Right atrium auricular region (tissue), 2 donors: ENCODE data around the gene MED15. TPM values are rescaled to one million over a fixed set of nuclear protein-coding genes. Genes with fewer than 3 reads are reported as not detected.

Source experiments
- DNase-seq: peaks from one replicate; pipeline ENCODE4 v3.0.0-alpha.2; 2019; ENCODE audit warnings: low spot score
- H3K27ac ChIP-seq, 2 donors: fragments of 200-600 bp; sonication (generic); 1 replicate in 1 of 2; 2 replicates in 1 of 2; pipeline ENCODE4 v1.5.1; 2016 to 2019
- H3K27me3 ChIP-seq, 2 donors: fragments of 200-600 bp; sonication (generic); one replicate each; pipeline versions ENCODE4 v1.5.1 to v1.6.0; 2017 to 2019
- H3K36me3 ChIP-seq: fragments of 200-600 bp; sonication (generic); one replicate; pipeline ENCODE4 v1.5.1; 2016
- H3K4me1 ChIP-seq, 2 donors: fragments of 200-600 bp; sonication (generic); one replicate each; pipeline versions ENCODE4 v1.5.1 to v1.6.0; 2017 to 2019
- H3K4me3 ChIP-seq, 2 donors: fragments of 200-600 bp; sonication (generic); 1 replicate in 1 of 2; 2 replicates in 1 of 2; pipeline ENCODE4 v1.5.1; 2017 to 2019; ENCODE audit warnings: mild to moderate bottlenecking in 1 of 2, moderate library complexity in 1 of 2
- H3K9me3 ChIP-seq, 2 donors: fragments of 200-600 bp; sonication (generic); one replicate each; pipeline ENCODE4 v1.5.1; 2019
- CTCF ChIP-seq, 2 donors: fragments of 200-600 bp; sonication (generic); IDR thresholded peaks; one replicate each; pipeline ENCODE4 v1.5.1; 2019; ENCODE audit warnings: antibody characterized with exemption in 2 of 2
- total RNA-seq, 2 donors: library from RNA; depleted of rRNA; stranded (reverse); fragments of >200 nt; gene quantifications; one replicate each; pipeline ENCODE4 v1.1.0, GENCODE V29; 2016

The MED15 gene
- total RNA-seq, 2 donors from 2014 or later = 18.8 to 40.6 TPM

- Histone ChIP-seq H3K4me1 (no peaks in the 10 kb centered on the region), H3K36me3 (no peaks in the 10 kb centered on the region), H3K9me3 (no peaks in the 10 kb centered on the region), H3K27ac (no peak overlapping the region), H3K27me3 (no peaks in the 10 kb centered on the region), H3K4me3 (no peak overlapping the region)
- DNase-seq = no peak
- TF ChIP-seq CTCF (IDR thresholded peaks at IDR 0.05) = no peak
Measured at GRCh38 chr22:20621162-20621561, 113.8 kb downstream of the MED15 start.

DNA sequence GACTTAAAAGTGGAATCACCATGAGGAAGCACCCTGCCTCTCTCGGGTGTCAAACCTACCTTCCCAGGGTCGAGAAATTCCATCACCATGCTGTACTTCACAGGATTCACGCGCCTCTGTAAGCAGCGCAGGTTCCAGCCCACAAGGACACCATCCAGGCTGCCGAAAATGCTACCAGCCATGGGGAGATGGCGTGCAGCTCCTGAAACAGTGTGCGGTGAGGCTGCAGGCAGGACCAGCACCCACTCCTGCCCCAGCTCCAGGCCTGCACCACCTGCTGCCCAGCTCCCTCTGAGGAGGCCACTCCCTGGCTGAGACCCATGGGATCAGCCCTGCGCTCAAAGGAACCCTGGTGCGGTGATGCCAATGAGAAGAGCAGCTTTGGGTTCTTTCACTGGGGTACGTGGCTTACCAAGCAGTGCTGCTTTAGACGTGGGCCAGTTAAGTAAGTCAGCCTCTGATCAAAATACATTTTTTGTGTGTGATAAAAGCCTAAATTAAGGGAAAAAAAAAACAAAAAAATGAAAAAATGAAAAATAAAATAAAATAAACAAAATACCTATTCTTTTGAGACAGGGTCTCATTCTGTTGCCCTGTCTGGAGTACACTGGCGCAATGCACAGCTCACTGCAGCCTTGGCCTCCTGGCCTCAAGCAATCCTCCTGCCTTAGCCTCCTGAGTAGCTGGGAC is 115.4 kb downstream of the MED15 start:
- no peaks in the 10 kb centered on the region for H3K27me3 ChIP-seq
- H3K36me3 ChIP-seq = no peaks in the 10 kb centered on the region
- no peak overlapping the region for H3K4me3 ChIP-seq
- no peaks in the 10 kb centered on the region for H3K9me3 ChIP-seq
- no peak overlapping the region for H3K27ac ChIP-seq
- no peaks in the 10 kb centered on the region for H3K4me1 ChIP-seq
- TF ChIP-seq CTCF (IDR thresholded peaks at IDR 0.05) = no peak
- no peak for DNase-seq

GRCh38 chr22:20624161-20624616 is 116.8 kb downstream of the MED15 start:
- no peak for TF ChIP-seq CTCF (IDR thresholded peaks at IDR 0.05)
- no peak overlapping the region for H3K27ac ChIP-seq

DNA sequence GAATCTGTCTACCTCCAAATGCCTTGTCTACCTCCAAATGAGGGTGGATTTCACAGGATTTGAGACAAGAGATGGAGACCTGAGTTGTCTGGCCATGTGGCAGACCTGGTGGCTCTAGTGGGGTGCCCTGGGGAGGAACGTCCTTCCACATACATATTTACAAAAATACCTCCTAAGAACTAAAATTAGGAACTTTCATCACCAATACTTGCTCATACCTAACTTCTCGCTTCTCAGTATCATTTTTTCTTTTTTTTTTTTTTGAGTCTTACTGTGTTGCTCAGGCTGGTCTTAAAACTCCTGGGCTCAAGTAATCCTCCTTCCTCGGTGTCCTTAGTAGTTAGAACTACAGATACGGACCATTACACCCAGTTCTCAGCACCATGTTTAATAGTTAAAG is 117.9 kb downstream of the MED15 start:
- Histone ChIP-seq H3K36me3 (no peaks in the 10 kb centered on the region), H3K4me3 (no peak overlapping the region), H3K27me3 (no peaks in the 10 kb centered on the region), H3K27ac (no peak overlapping the region), H3K9me3 (no peaks in the 10 kb centered on the region), H3K4me1 (no peaks in the 10 kb centered on the region)
- no peak for DNase-seq
- TF ChIP-seq CTCF (IDR thresholded peaks at IDR 0.05) = no peak

More at GRCh38 chr22:20624161-20624616, 116.8 kb downstream of the MED15 start:
- no peaks in the 10 kb centered on the region for H3K9me3 ChIP-seq
- no peaks in the 10 kb centered on the region for H3K36me3 ChIP-seq
- no peak for DNase-seq
- no peak overlapping the region for H3K4me3 ChIP-seq
- no peaks in the 10 kb centered on the region for H3K27me3 ChIP-seq
- H3K4me1 ChIP-seq = no peaks in the 10 kb centered on the region

GRCh38 chr22:20626811-20627210 is 119.4 kb downstream of the MED15 start:
- H3K4me1 ChIP-seq = no peaks in the 10 kb centered on the region
- H3K9me3 ChIP-seq = no peaks in the 10 kb centered on the region
- H3K27ac ChIP-seq = no peak overlapping the region
- H3K36me3 ChIP-seq = no peaks in the 10 kb centered on the region
- no peaks in the 10 kb centered on the region for H3K27me3 ChIP-seq
- DNase-seq = no peak
- TF ChIP-seq CTCF (IDR thresholded peaks at IDR 0.05) = no peak
- no peak overlapping the region for H3K4me3 ChIP-seq

- Histone ChIP-seq H3K9me3 (no peaks in the 10 kb centered on the region), H3K4me3 (no peak overlapping the region), H3K4me1 (no peaks in the 10 kb centered on the region), H3K36me3 (no peaks in the 10 kb centered on the region), H3K27ac (no peak overlapping the region), H3K27me3 (no peaks in the 10 kb centered on the region)
- DNase-seq = no peak
- TF ChIP-seq CTCF (IDR thresholded peaks at IDR 0.05) = no peak
Measured at GRCh38 chr22:20627432-20627831, 120.0 kb downstream of the MED15 start.
